Endodermal cell (in vitro differentiated cells): ENCODE results near the gene MICB. TPM values are rescaled to one million over a fixed set of nuclear protein-coding genes. Genes with fewer than 3 reads are reported as not detected.

Experiments
- DNase-seq: peaks from one replicate; pipeline ENCODE4 v3.0.0-alpha.2; 2017
- H3K27ac ChIP-seq: 2 replicates; pipeline ENCODE4 v1.5.1; 2013; ENCODE audit warnings: mild to moderate bottlenecking, low read depth, low read length, moderate library complexity
- H3K27me3 ChIP-seq: 2 replicates; pipeline ENCODE4 v1.6.1; 2013; ENCODE audit warnings: mild to moderate bottlenecking, low read length, moderate library complexity; ENCODE audit not compliant: insufficient read depth, control insufficient read depth, poor library complexity, severe bottlenecking
- H3K36me3 ChIP-seq: 2 replicates; pipeline ENCODE4 v1.7.0; 2013; ENCODE audit warnings: mild to moderate bottlenecking, low read length, moderate library complexity; ENCODE audit not compliant: control insufficient read depth, insufficient read depth
- H3K4me1 ChIP-seq: one replicate; pipeline ENCODE4 v1.7.0; 2013; ENCODE audit warnings: low read length; ENCODE audit not compliant: control insufficient read depth, insufficient read depth
- H3K4me3 ChIP-seq: 2 replicates; pipeline ENCODE4 v1.5.1; 2013; ENCODE audit warnings: mild to moderate bottlenecking, low read length, moderate library complexity
- H3K9ac ChIP-seq: 2 replicates; pipeline ENCODE4 v1.6.1; 2013; ENCODE audit warnings: mild to moderate bottlenecking, low read length, moderate library complexity; ENCODE audit not compliant: poor library complexity, severe bottlenecking; ENCODE audit errors: extremely low read depth
- H3K9me3 ChIP-seq: 2 replicates; pipeline ENCODE4 v1.6.1; 2013; ENCODE audit warnings: mild to moderate bottlenecking, low read length, moderate library complexity; ENCODE audit not compliant: control insufficient read depth
- H3K27ac Mint-ChIP-seq: 2 replicates; pipeline ENCODE4 v1.8.0; 2020; ENCODE audit warnings: mixed read lengths
- H3K27me3 Mint-ChIP-seq: 2 replicates; pipeline ENCODE4 v1.8.0; 2021; ENCODE audit warnings: mild to moderate bottlenecking, mixed read lengths; ENCODE audit not compliant: insufficient read depth
- H3K36me3 Mint-ChIP-seq: 2 replicates; pipeline ENCODE4 v1.8.0; 2020; ENCODE audit warnings: low read depth, mixed read lengths
- H3K4me1 Mint-ChIP-seq: 2 replicates; pipeline ENCODE4 v1.8.0; 2020; ENCODE audit warnings: mixed read lengths
- H3K4me3 Mint-ChIP-seq: 2 replicates; pipeline ENCODE4 v1.8.0; 2020; ENCODE audit warnings: mild to moderate bottlenecking, moderate library complexity, mixed read lengths
- H3K9me3 Mint-ChIP-seq: 2 replicates; pipeline ENCODE4 v1.8.0; 2020; ENCODE audit warnings: mild to moderate bottlenecking, mixed read lengths
- CTCF ChIP-seq: fragments of 200-600 bp; sonication (generic); conservative IDR thresholded peaks from 2 replicates; pipeline ENCODE4 v1.5.0; 2021; ENCODE audit warnings: antibody characterized with exemption, mild to moderate bottlenecking
- WGBS, 2 experiments: methylation state at CpG; one replicate each; pipeline versions ENCODE4 v1.1.5 to v1.1.7; 2013; ENCODE audit warnings: missing lambda C conversion rate in 2 of 2, mixed read lengths in 1 of 2; ENCODE audit not compliant: insufficient coverage in 1 of 2, insufficient read length in 1 of 2; 5-methylcytosine and 5-hydroxymethylcytosine counted together
- total RNA-seq, 2 donors: library from RNA; stranded (reverse); fragmentation: NEBNext Ultra II Directional in 1 of 2; extraction: Animal tissue kit (Norgen Biotek cat#: 25700) in 1 of 2; gene quantifications; 2 replicates in 1 of 2; 3 replicates in 1 of 2; pipeline ENCODE4 v1.2.1, GENCODE V29; 2021

MICB gene
- total RNA-seq, 2 donors from 2014 or later, result 8.2 to 8.5 TPM

DNA sequence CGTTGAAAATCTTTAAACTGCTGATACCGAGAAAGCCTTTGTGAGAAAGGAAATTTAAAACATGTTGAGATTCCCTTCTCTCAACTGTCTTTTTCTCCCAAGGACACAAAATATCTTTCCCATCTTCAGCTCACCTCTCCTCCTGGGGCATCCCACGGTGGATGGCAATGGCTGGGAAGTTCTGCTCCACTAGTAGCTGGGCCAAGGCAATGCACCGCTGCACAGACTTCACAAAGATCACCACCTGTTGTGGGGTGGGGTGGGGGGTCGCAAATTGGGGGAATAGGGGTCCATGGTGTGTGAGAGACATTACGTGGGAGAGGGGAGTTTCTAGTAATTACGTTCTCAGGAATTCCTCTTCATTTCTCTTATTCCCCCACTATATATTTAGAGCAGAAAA, 33.2 kb downstream of the MICB start:
- peaks cover 67% of the 10 kb centered on the region for H3K36me3 ChIP-seq
- no peak overlapping the region for H3K4me3 Mint-ChIP-seq
- H3K4me3 ChIP-seq, result no peak overlapping the region
- H3K9me3 Mint-ChIP-seq, result no peaks in the 10 kb centered on the region
- no peak for TF ChIP-seq CTCF
- no peak overlapping the region for H3K27ac ChIP-seq
- H3K36me3 Mint-ChIP-seq, result peaks cover 62% of the 10 kb centered on the region
- H3K27ac Mint-ChIP-seq, result peak overlapping the region; percentile 82
- H3K27me3 Mint-ChIP-seq, result no peaks in the 10 kb centered on the region
- no peaks in the 10 kb centered on the region for H3K9me3 ChIP-seq
- H3K4me1 ChIP-seq, result no peaks in the 10 kb centered on the region
- DNase-seq, result no peak
- WGBS, 2 experiments, result 95 to 98% methylated on average over 2 to 6 of the region's 7 CpGs
- H3K27me3 ChIP-seq, result no peaks in the 10 kb centered on the region
- no peak overlapping the region for H3K9ac ChIP-seq
- H3K4me1 Mint-ChIP-seq, result peaks cover 21% of the 10 kb centered on the region

DNA sequence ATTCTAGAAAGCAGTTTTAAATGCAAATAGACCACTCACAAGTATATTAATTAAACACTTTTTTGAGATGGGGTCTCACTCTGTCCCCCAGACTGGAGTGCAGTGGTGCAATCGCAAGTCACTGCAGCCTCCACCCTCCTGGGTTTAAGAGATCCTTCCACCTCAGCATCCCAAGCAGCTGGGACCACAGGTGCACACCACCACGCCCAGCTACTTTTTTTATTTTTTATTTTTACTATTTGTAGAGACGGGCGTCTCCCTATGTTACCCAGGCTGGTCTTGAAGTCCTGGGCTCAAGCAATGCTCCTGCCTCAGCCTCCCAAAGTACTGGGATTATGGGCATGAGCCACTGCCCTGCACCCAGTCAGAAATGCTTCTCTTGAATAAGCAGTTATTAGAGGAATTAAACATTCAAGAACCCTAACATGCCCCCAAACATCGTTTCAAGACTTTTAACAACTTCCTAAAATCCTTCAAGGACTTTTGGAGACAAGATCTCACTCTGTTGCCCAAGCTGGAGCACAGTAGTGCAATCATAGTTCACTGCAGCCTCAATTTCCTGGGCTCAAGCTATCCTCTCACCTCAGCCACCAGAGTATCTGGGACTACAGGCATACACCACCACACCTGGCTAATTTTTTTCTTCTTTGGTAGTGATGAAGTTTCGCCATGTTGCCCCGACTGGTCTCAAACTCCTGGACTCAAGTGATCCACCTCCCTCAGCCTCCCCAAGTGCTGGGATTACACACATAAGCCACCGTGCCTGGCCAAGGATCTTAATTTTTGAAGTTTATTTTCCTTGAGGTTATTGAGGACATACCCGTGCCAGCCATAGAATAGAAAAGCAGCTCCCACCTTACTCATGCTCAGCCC, 34.1 kb downstream of the MICB start:
- peaks cover 74% of the 10 kb centered on the region for H3K36me3 ChIP-seq
- no peak overlapping the region for H3K27ac Mint-ChIP-seq
- H3K27ac ChIP-seq, result no peak overlapping the region
- no peaks in the 10 kb centered on the region for H3K4me1 ChIP-seq
- H3K36me3 Mint-ChIP-seq, result peaks cover 69% of the 10 kb centered on the region
- no peak for DNase-seq
- H3K9me3 ChIP-seq, result no peaks in the 10 kb centered on the region
- 90 to 94% methylated on average over 4 to 9 of the region's 9 CpGs for WGBS, 2 experiments
- no peak overlapping the region for H3K9ac ChIP-seq
- TF ChIP-seq CTCF, result no peak
- no peaks in the 10 kb centered on the region for H3K9me3 Mint-ChIP-seq
- H3K27me3 Mint-ChIP-seq, result no peaks in the 10 kb centered on the region
- no peaks in the 10 kb centered on the region for H3K27me3 ChIP-seq
- H3K4me3 Mint-ChIP-seq, result no peak overlapping the region
- H3K4me3 ChIP-seq, result no peak overlapping the region
- peaks cover 24% of the 10 kb centered on the region for H3K4me1 Mint-ChIP-seq

- no peak overlapping the region for H3K4me3 ChIP-seq
- Mint-ChIP-seq H3K36me3 (peaks cover 75% of the 10 kb centered on the region), H3K4me3 (no peak overlapping the region), H3K4me1 (peaks cover 24% of the 10 kb centered on the region), H3K27ac (no peak overlapping the region), H3K9me3 (no peaks in the 10 kb centered on the region), H3K27me3 (no peaks in the 10 kb centered on the region)
- DNase-seq, result no peak
- H3K36me3 ChIP-seq, result peaks cover 82% of the 10 kb centered on the region
- no peaks in the 10 kb centered on the region for H3K9me3 ChIP-seq
- no peaks in the 10 kb centered on the region for H3K4me1 ChIP-seq
- H3K9ac ChIP-seq, result no peak overlapping the region
- TF ChIP-seq CTCF, result no peak
- no peak overlapping the region for H3K27ac ChIP-seq
- WGBS, 2 experiments, result 90 to 95% methylated on average over 3 to 7 of the region's 9 CpGs
- no peaks in the 10 kb centered on the region for H3K27me3 ChIP-seq
Measured at GRCh38 chr6:31532644-31533454, 34.9 kb downstream of the MICB start.
